GM12874 (cell line): ENCODE data around the gene PALM.

Experiments used
- CTCF ChIP-seq: IDR thresholded peaks from 2 replicates; pipeline ENCODE4 v1.5.1; 2011; ENCODE audit warnings: low read depth, mild to moderate bottlenecking, control low read depth, low read length, moderate library complexity; ENCODE audit not compliant: insufficient read depth

Gene PALM

DNA sequence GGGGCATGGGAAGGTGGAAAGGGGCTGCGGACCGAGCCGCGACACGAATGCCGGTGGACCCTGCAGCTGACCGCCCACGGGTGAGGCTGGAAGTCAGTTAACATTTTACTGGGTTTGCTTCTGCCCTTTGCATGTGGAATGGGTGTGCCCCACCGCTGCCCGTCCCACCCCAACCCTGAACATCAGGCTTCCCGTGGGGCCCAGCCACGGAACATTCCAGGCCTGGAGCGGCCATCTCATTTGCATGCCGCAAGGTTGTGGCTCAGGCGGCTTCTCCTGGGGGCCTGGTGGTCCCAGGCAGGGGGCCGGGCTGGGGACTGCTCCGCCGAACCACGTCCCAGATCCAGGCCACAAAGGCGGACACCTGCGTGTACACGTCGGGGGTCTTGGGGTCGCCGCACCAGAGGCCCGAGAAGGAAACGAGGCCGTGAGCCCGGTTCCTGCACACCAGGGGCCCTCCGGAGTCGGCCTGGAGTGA lies 23.2 kb upstream of the PALM start:
- no peak for TF ChIP-seq CTCF

- TF ChIP-seq CTCF, result no peak
Measured at GRCh38 chr19:686589-687297, 22.0 kb upstream of the PALM start.

DNA sequence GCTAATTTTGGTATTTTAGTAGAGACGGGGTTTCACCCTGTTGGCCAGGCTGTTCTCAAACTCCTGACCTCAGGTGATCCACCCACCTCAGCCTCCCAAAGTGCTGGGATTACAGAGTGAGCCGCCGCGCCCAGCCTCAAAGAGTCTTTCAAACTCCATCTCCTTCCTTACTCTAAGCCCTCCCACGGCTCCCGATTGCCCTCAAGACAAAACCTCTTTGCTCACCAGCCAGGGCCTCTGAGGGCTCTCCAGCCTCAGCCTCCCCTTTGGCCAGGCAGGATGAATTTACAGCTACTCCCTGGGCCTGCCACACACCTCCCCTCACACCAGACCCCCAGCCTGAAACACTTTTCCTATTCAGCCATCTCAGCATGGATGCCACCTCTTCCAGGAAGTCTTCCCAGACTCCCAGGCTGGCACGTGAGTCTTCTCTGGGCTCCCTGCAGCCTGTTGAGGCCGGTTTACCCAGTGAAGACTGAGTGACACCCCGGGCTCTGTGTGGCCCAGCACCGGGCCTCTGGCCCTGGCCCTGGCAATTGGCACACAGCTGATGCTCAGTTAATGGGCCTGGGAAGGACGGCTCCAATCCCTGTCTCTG lies 21.1 kb upstream of the PALM start:
- no peak for TF ChIP-seq CTCF

DNA sequence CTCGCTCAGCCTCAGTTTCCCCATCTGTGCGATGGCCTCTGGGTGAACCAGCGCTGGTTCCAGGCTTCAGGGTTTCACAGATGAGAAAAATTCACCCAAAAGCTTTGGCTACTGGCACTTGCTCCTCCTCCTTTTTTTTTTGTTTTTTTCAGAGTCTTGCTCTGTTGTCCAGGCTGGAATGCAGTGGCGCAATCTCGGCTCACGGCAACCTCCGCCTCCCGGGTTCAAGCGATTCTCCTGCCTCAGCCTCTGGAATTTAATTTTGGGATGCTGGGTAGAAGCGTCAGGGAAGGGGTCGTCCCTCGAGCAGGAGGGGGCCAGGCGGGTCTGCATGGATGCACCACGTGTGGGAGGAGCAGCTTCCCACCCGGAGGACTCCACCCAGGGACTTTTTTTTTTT lies 20.5 kb upstream of the PALM start:
- TF ChIP-seq CTCF, result no peak

- no peak for TF ChIP-seq CTCF
Measured at GRCh38 chr19:688992-689391, 19.7 kb upstream of the PALM start.

GRCh38 chr19:690203-690602 lies 18.5 kb upstream of the PALM start:
- TF ChIP-seq CTCF, result no peak

DNA sequence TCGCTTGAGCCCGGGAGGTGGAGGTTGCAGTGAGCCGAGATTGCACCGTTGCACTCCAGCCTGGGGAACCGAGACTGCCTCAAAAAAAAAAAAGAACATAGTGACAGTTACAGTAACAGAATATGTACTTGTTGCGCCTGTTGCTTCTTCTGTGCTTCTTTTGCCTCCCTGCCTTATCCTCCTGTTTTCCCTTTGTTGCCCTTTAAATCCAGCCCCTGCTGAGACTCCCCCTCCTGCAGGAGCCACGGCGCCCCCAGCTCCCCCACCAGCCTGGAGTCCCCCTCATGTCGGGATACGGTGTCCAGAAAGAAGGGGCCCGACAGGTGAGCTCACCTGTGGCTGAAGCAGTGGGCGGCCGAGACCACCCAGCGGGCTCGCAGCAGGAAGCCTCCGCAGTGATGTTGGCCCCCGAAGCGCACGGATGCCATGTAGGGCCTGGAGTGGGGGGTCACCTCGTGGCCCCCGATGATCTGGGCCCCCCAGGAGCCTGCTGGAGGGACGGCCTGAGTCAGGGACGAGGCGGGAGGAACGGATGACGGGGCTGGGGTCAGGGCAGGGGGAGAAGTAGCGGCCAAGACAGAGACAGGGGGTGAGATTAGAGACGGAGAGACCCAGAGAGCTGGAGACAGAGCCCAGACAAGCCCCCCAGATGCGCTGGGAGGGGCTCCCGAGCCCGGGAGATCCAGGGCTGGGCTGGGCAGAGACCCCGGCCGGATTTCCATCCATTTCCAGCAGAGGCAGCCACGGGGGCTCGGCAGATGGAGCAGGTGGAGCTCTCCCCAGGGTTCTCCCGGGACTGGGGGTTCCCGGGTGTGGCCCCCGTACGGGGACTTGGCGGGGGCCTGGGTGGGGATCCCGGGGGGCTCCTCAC lies 14.0 kb upstream of the PALM start:
- no peak for TF ChIP-seq CTCF
